Adipocyte (in vitro differentiated cells): ENCODE measurements around the gene ZNF576.

Experiments
- DNase-seq: peaks from one replicate; pipeline ENCODE4 v3.0.0-alpha.2; 2015; ENCODE audit warnings: low read depth
- H3K27me3 ChIP-seq: replicated peaks from 2 replicates; pipeline ENCODE4 v1.7.0; 2013; ENCODE audit warnings: mild to moderate bottlenecking, low read length, moderate library complexity; ENCODE audit not compliant: control insufficient read depth, insufficient read depth
- H3K36me3 ChIP-seq: 2 replicates; pipeline ENCODE4 v1.7.0; 2013; ENCODE audit warnings: low read length, mild to moderate bottlenecking, moderate library complexity; ENCODE audit not compliant: control insufficient read depth, insufficient read depth, severe bottlenecking
- H3K4me1 ChIP-seq: 2 replicates; pipeline ENCODE4 v1.7.0; 2013; ENCODE audit warnings: mild to moderate bottlenecking, low read length, moderate library complexity; ENCODE audit not compliant: control insufficient read depth, insufficient read depth
- H3K4me3 ChIP-seq: 2 replicates; pipeline ENCODE4 v1.7.0; 2013; ENCODE audit warnings: mild to moderate bottlenecking, low read length, moderate library complexity
- H3K9ac ChIP-seq: 2 replicates; pipeline ENCODE4 v1.7.0; 2013; ENCODE audit warnings: mild to moderate bottlenecking, low read length, moderate library complexity
- H3K9me3 ChIP-seq: 2 replicates; pipeline ENCODE4 v1.7.0; 2013; ENCODE audit warnings: mild to moderate bottlenecking, low read length, moderate library complexity; ENCODE audit not compliant: control insufficient read depth

The ZNF576 gene

DNA sequence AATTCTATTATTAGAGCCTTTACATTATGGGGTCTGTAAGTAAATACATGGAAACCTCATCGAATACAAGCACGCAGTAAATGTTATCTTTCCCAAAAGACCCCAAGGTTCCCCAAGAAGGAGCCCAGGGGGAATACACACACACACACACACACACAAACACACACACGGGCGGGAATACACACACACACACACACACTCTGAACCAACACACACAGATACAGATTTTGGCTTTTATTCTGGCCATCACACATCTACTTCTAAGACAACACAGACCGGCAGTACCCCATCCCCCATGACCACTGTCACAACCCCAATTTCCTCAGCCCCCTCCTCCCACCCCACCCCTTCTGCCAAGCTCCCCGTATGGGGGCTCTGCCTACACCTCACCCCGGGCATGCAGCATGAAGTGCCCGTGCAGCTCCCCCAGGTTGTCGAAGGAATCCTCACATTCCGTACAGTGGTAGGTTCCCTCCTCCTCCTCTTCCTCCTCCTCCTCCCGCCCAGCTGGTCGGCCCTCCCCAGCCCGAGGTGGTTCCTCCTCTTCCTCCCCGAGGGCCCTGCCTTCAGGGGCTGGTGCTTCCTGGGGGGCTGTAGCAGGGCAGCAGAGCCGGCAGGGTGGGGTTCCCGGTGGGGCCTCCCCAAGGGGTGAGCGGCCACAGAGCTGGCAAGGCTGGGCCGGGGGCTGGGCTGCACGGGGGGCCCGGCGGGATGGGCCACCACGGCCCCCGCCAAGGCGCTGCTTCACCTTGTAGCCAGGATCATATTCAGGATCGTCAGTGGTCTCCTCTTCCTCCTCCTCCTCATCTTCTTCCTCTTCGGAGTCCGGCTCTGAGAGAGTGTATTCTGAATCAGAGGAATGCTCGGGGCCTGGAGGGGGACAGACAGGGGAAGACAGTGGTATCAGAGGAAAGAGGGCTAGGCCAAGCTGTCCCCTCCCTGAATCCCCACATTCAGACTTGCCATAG lies 11.1 kb downstream of the ZNF576 start:
- Histone ChIP-seq H3K9me3 (no peaks in the 10 kb centered on the region), H3K9ac (no peak overlapping the region), H3K4me1 (no peaks in the 10 kb centered on the region), H3K27me3 (no peaks in the 10 kb centered on the region), H3K4me3 (no peak overlapping the region), H3K36me3 (peaks cover 17% of the 10 kb centered on the region)
- DNase-seq = no peak

DNA sequence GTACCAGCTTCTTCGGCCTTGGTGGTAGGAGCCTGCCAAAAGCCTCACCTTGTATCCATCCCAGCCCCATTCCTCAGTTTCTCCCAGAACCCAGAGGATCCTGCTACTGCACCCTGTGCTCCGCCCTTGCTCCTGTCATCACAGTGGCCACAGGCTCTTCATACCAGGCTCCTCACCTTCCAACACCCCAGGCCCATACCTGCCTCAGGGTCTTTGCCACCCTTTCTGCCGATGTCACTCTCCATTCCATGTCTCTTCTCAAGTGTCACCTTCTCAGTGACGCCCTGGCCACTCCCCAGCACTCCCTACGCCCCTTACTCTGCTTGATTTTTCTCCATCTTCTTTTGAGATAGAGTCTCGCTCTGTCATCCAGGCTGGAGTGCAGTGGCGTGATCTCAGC lies 13.5 kb downstream of the ZNF576 start:
- no peak for DNase-seq

DNA sequence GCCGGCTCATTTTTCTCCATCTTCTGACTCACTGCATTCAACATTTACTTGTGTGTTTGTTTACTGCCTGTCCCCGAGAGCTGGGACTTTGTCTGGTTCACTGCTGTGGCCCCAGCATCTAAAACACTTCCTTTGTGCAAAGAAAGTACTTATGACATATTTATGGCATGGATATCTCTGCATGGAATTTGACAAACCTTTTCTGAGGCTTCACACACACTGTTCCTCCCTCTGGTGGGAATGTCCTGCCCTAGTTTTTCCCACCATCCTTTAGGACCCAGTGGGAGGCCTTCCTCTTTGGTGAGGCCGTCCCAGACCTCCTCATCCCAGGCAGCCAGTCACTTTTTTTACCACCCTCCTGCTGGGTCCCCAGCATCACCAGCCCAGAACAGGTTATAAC lies 14.1 kb downstream of the ZNF576 start:
- no peak for DNase-seq
- Histone ChIP-seq H3K9me3 (no peaks in the 10 kb centered on the region), H3K36me3 (peaks cover 31% of the 10 kb centered on the region), H3K9ac (no peak overlapping the region), H3K27me3 (no peaks in the 10 kb centered on the region), H3K4me1 (no peaks in the 10 kb centered on the region), H3K4me3 (no peak overlapping the region)

More for the DNA sequence above, 13.5 kb downstream of the ZNF576 start:
- Histone ChIP-seq H3K36me3 (peaks cover 31% of the 10 kb centered on the region), H3K9me3 (no peaks in the 10 kb centered on the region), H3K4me1 (no peaks in the 10 kb centered on the region), H3K4me3 (no peak overlapping the region), H3K27me3 (no peaks in the 10 kb centered on the region), H3K9ac (no peak overlapping the region)

DNA sequence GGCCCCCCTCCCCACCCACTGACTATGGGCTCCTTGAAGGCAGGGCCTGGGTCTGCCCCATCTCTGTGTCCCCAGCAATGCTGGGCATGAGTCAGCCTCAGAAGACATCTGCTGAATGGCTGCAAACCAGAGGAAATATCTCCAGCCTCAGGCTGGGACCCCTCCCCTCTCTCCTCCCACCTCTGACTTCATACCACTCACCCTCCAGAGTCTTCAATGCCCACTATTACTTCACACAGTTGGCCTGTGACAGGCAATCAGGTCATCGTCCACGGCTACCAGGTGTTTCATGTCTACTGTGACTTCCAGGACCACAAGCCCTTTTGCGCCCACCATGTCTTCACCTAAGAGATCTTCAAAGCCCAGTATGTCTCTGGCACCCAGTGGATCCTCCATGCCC lies 15.4 kb downstream of the ZNF576 start, which contains the start of gene SRRM5:
SRRM5 (plus strand) TSS at position 301 of the 400 bp plus-strand sequence; CDS start at position 335, 34 bp downstream.
- H3K4me3 ChIP-seq = no peak within 1 kb of the TSS
- peaks cover 26% of the 10 kb centered on the region for H3K36me3 ChIP-seq
- no peaks in the 10 kb centered on the region for H3K4me1 ChIP-seq
- H3K27me3 ChIP-seq = no peaks in the 10 kb centered on the region
- no peaks in the 10 kb centered on the region for H3K9me3 ChIP-seq
- DNase-seq = no peak
- no peak within 1 kb of the TSS for H3K9ac ChIP-seq

DNA sequence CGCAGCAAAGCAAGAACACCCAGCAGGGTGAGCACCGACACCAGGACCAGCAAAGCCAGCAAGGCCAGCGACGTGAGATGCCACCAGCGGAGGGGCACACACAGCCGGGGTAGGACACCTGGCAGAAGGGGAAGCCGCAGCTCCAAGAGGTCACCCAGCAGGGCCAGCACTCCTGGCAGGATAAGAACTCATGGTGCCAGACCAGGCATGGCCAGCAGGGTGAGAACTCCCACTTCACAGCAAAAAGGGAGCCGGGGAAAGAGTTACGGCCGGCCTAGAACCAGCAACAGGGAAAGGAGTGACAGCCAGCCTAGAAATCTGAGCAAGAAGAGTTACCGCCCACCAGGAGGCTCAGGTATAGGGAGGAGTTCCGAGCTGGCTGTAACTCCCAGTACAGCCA lies 16.0 kb downstream of the ZNF576 start:
- no peaks in the 10 kb centered on the region for H3K27me3 ChIP-seq
- peaks cover 21% of the 10 kb centered on the region for H3K36me3 ChIP-seq
- DNase-seq = no peak
- H3K4me3 ChIP-seq = no peak overlapping the region
- no peaks in the 10 kb centered on the region for H3K9me3 ChIP-seq
- H3K9ac ChIP-seq = no peak overlapping the region
- H3K4me1 ChIP-seq = no peaks in the 10 kb centered on the region

DNA sequence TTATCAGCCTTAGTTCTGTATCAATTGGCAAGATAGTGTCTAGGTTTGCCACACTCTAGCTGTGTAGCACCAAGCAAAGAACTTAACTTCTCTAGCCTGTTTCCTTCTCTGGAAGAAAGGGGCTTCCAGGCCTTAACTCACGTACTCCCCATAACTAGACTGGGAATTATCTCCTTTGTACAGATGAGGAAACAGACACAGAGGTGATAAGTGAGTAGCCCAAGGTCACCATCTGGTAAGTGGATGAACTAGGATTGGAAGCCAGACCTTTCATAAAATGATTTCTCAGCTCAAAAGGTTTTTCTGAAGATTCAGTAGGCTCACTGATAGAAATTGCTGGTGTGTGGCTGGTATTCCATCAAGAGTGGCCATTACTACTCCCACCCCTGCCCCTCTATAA lies 19.9 kb downstream of the ZNF576 start:
- no peak for DNase-seq
- Histone ChIP-seq H3K36me3 (peaks cover 21% of the 10 kb centered on the region), H3K4me3 (no peak overlapping the region), H3K4me1 (peaks cover 14% of the 10 kb centered on the region), H3K9ac (no peak overlapping the region), H3K27me3 (no peaks in the 10 kb centered on the region), H3K9me3 (no peaks in the 10 kb centered on the region)

DNA sequence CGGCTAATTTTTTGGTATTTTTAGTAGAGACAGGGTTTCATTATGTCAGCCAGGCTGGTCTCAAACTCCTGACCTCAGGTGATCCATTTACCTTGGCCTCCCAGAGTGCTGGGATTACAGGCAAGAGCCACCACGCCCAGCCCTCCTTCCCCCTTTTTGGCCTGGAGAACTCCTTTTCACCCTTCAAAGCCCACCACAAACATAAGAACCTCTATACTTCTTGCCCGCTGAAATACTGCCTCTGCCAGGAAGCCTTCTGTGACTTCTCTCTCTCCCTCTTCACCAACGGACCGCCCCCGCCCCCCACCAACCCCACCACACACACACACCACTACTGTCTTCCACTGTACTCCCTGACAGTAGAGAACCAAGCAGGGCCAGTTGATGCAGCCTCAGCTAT lies 20.6 kb downstream of the ZNF576 start:
- no peaks in the 10 kb centered on the region for H3K27me3 ChIP-seq
- peaks cover 19% of the 10 kb centered on the region for H3K36me3 ChIP-seq
- no peak overlapping the region for H3K9ac ChIP-seq
- H3K4me3 ChIP-seq = no peak overlapping the region
- peaks cover 14% of the 10 kb centered on the region for H3K4me1 ChIP-seq
- no peaks in the 10 kb centered on the region for H3K9me3 ChIP-seq
- DNase-seq = no peak

DNA sequence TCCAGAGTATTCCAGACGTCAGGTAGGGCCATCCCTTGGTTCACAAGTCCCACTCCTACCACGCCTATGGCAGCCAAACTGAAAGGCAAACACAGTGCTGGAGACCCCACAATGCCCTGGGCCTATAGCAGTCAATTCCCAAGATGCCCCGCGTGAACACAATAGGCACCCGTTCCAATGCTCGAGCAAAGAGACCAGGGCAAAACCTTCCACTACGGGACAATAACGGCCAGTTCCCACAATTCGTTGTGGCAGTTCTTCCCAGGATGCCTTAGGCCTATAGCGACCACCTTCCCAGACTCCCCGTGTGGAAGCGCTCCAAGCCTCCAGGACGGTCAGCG lies 22.5 kb downstream of the ZNF576 start:
- H3K36me3 ChIP-seq = peaks cover under 1% of the 10 kb centered on the region
- peak overlapping the region; percentile 88 for H3K9ac ChIP-seq
- H3K4me3 ChIP-seq = peak overlapping the region; percentile 94
- DNase-seq = no peak
- H3K27me3 ChIP-seq = no peaks in the 10 kb centered on the region
- H3K4me1 ChIP-seq = peaks cover 14% of the 10 kb centered on the region
- no peaks in the 10 kb centered on the region for H3K9me3 ChIP-seq

DNA sequence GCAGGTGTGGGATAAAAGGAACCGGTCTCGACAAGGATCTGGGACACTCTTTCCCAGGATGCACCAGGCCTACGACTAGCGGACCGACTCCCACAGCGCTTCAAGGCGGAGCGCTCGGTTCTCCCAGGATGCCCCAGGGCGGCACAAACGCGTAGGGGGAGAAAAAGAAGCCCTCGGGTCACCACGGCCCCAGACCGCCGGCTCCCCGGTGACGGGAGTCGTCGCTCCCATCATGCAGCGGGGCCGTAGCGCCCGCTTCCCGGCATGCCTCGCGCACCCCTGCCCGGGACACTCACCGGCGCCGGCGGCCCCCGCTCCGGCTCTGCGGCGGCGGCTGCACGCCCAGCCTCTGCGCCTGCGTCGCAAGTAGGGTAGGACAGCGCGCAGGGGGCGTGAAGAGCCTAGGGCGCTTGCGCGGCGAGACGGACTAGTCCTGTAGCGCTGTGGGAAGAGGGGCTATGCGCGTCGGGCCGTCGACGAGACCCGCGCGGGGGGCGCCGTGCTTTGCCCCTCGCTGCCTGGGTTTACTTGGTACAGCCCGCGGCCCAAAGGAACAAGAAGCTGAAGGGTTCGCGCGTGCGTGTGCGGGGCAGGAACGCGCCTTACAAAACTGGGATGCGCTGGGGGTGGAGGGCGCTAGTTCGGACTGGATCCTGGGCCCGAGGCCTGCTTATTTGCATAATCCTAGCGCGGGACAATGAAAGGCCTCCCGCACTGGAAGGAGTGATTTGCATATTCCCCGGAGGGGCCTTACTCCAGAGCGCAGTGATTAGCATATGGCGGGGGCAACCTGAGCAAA lies 23.1 kb downstream of the ZNF576 start, which contains the start of gene ZNF428:
ZNF428 (minus strand) TSS at position 368 of the 799 bp plus-strand sequence. CDS start 5,325 bp downstream, outside the sequence.
- Histone ChIP-seq H3K9ac (peak within 1 kb of the TSS; percentile 88), H3K27me3 (no peaks in the 10 kb centered on the region), H3K9me3 (no peaks in the 10 kb centered on the region), H3K4me1 (peaks cover 14% of the 10 kb centered on the region), H3K4me3 (peak within 1 kb of the TSS; percentile 94), H3K36me3 (no peaks in the 10 kb centered on the region)
- peak; percentile 95 for DNase-seq

DNA sequence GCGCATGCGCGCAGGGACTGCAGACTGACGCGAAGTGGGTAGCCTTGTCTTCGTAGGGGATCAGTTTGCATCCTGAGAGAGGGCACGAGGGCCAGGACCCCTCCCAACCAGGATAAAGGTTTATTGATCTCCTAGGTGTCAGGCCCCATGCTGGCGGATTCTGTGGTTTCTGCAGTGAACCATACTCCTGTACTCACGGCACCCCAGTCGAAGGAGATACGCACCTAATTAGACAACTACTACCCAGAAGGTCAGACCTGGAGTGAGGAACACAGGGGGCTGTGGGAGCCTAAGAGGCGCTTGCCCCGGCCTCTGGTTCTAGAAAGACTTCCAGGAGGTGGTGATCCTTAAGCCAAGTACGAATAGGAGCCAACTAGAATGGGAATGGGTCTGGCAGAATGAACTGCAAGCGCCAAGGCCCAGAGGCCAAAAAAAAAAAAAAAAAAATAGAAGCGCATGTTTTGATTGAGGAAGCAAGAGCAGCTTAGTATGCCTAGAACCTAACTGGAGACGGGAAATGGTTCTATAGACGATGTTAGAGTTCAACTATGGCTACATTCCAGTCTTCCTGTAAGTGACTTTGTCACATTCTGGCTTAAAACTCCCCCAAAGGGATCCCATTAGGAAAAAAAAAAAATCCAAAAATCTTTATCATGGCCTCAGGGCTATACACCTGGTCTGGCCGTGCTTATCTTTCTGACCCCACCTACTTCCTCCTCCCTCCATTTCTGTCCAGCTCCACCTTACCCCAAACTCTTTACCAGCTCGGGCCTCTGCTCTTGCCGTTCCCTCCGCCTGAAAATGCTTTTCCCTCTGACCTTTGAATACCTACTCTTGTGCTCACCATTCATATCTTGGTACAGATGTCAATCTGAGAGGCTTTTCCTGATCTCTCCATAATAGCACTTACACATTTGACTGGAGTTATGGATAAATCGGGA lies 23.9 kb downstream of the ZNF576 start:
- Histone ChIP-seq H3K36me3 (no peaks in the 10 kb centered on the region), H3K27me3 (no peaks in the 10 kb centered on the region), H3K4me1 (peaks cover 14% of the 10 kb centered on the region), H3K9ac (peak overlapping the region; percentile 88), H3K4me3 (peak overlapping the region; percentile 94), H3K9me3 (no peaks in the 10 kb centered on the region)
- no peak for DNase-seq
